GM10266 (cell line): ENCODE results near the gene ETNK2.
"Not testable (repeated sequence)": the region's sequence is repeated elsewhere in the genome, so short reads cannot be mapped to it uniquely, and the experiment has no call there.

Experiments used
- DNase-seq: peaks from one replicate; pipeline ENCODE4 v3.0.0; 2012; ENCODE audit errors: extremely low spot score
- CTCF ChIP-seq: IDR thresholded peaks from 2 replicates; pipeline ENCODE4 v1.5.1; 2012; ENCODE audit warnings: mild to moderate bottlenecking, low read depth; ENCODE audit not compliant: control insufficient read depth, insufficient read depth; ENCODE audit errors: missing control alignments

Gene ETNK2

GRCh38 chr1:204094856-204095634 lies 56.8 kb downstream of the ETNK2 start:
- DNase-seq = no peak
- TF ChIP-seq CTCF = no peak

DNA sequence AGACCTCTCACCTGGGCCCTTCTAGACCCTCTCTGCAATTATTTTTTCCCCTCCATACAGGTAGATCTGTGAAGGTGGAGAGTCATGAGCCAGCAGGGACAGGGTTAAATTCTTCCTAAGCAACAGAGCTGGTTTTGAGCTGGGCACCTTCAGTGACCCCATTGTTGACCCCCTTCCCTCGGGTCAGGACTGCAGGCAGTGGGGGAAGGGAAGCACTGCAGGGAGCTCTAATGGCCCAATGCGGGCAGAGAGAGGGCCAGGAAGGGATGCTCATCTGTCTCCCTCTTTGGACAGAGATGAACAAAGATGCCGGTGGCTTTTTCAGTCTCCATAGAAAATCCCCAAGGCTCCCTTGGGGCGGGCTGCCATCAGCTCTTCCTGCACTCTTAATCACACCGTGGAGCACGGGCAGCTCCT lies 57.5 kb downstream of the ETNK2 start:
- TF ChIP-seq CTCF = no peak
- no peak for DNase-seq

GRCh38 chr1:204093781-204094180 lies 58.1 kb downstream of the ETNK2 start:
- TF ChIP-seq CTCF = no peak
- DNase-seq = no peak

GRCh38 chr1:204093421-204093717 lies 58.5 kb downstream of the ETNK2 start:
- no peak for DNase-seq
- no peak for TF ChIP-seq CTCF

GRCh38 chr1:204092632-204093420 lies 59.0 kb downstream of the ETNK2 start:
- no peak for DNase-seq
- no peak for TF ChIP-seq CTCF

DNA sequence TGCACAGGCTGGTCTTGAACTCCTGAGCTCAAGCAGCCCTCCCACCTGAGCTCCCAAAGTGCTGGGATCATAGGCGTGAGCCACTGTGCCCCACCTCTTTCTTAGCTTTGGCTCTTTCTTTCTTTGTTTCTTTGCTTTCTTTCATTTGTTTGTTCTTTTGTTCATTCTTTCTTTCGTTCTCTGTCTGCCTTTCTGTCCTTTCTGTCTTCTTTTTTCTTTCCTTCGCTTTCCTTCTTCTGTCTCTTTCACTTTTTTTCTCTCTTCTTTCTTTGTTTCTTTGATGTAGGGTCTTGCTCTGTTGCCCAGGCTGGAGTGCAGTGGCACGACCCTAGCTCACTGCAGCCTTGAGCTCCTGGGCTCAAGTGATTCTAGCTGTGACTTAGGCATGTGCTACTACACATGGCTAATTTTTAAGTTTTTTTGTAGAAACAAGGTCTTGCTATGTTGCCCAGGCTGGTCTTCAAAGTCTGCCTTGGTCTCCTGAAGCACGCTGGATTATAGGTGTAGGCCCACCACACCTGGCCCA lies 60.0 kb downstream of the ETNK2 start:
- TF ChIP-seq CTCF = no peak
- DNase-seq = no peak

GRCh38 chr1:204091066-204091465 lies 60.8 kb downstream of the ETNK2 start:
- DNase-seq = no peak
- TF ChIP-seq CTCF = no peak

DNA sequence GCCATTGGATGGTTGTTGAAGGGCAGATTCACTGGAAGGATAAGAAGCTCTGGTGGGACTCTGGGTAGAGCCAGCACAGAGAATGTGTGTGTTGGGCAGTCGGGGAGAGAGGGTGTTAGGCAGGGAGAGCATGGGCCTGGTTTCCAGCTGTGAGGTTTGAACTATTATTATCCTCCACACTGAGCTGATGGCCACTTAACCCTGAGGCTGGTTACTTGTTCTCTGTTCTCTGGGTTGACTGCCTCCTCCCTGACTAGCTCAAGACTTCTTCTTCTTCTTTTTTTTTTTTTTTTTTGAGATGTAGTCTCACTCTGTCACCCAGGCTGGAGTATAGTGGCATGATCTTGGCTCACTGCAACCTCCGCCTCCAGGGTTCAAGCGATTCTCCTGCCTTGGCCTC lies 61.7 kb downstream of the ETNK2 start:
- DNase-seq = not testable (repeated sequence)
